Germinal center (tissue), 1 donor: Measurements from ENCODE around the gene CTSO.
"Not testable (repeated sequence)": the region's sequence is repeated elsewhere in the genome, so short reads cannot be mapped to it uniquely, and the experiment has no call there.

Experiments
- DNase-seq: peaks from one replicate; pipeline ENCODE4 v3.0.0; 2012; ENCODE audit warnings: mixed read lengths, low spot score

The CTSO gene

DNA sequence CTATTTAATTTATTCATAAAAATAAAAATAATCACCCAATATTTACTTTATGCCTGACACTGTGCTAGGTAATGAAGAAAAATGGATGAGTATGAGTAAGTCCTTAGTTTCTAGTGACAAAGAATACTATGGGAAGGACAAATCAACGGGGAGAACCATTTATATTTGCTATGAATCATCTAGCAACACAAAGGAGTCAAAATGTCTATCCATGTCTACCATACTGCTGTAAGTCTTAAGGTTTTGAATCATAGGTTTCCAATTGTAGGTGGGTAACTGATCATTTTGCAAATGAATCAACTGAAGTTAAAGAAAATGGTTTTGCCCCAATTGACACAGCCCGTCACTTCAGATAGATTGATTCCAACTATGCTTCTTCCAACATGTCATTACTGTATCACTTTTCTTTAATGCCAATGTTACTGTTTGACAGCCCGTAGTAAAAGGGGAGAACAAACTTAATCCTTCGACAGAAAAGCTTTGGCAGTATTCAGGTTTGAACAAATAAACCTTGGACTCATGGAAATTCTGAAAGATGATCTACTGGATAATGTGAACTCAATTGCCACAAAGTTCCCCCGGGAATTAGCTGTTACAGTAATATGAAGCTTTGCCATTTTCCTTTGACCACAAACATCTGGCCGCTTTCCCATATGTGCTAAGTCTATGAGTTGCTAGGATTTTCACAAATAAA is 47.0 kb downstream of the CTSO start:
- no peak for DNase-seq

DNA sequence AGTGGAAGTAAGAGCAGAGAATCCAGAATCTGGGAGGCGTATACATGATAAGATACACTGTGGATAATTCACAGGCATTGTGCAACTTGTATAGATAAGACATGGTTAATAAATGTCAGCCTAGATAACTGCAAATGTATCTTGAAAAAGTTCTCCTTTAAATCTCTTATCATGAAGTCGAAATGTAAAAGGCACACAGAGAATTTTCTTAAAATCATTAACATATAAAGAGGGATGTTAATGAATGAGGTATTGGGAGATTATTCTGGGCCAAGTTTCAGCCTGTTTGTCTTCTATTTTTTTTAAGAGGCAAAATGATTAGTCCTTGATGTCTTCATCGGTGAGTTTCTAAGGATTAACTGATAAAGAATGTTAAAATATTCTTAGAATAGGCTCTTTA is 49.3 kb downstream of the CTSO start:
- DNase-seq = no peak

DNA sequence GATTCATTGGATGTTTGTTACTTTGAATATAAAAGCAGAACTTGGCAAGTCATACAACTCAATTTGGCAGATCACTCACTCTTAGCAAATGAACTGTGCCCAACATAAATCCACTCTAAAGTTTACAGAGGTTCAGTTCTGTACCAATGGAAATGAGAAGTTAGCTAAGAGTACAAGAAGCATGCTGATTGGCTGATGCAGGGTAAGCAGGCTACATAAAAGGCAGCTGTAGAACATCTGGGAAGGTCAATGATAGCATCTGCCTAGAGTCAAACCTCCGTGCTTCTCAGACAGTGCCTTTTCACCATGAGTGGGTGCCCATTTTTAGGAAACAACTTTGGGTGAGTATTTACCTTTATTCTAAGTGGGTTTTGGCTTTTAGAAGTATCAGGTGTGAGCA is 50.2 kb downstream of the CTSO start, which contains the start of gene TDO2:
TSS of gene TDO2 (plus strand) at position 244 of the 400 bp plus-strand sequence. CDS start at position 307, 63 bp downstream.
- DNase-seq = no peak

DNA sequence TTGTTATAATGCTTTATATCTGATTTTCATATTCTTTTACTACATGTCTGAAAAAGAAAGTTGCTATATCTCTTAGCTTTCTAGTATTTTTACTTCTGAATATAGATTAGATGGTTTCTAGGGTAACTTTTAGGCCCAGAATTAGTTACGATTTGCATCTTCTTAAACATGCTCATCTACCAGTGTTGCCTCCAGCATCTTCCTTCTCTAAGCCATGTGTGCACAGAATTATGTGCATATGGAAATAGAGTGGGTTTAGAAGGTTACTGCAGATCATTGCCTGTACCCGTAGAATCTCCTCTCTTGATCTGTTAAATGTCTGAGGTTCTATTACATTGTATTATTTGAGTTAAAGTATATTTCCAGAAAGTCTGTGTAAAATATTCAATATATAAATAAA is 52.7 kb downstream of the CTSO start:
- no peak for DNase-seq

DNA sequence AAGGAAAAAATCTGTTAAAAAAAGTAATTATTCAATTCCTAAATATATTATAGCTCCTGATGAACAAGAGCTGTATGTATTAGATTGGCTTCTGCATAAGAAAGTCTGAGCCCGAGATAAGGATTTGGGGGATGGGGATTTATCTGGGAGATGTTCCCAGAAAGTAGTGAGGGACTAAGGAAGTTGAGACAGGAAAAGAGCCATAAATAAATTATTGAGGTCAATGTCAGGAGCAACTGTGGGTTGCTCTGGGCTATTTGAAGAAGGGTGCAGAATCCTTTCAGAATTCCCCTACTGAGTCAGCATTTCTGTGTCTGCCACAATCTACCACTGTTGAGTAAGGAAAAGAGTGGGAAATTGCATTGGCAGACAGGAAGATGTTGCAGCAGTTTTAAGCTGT is 53.3 kb downstream of the CTSO start:
- DNase-seq = no peak

DNA sequence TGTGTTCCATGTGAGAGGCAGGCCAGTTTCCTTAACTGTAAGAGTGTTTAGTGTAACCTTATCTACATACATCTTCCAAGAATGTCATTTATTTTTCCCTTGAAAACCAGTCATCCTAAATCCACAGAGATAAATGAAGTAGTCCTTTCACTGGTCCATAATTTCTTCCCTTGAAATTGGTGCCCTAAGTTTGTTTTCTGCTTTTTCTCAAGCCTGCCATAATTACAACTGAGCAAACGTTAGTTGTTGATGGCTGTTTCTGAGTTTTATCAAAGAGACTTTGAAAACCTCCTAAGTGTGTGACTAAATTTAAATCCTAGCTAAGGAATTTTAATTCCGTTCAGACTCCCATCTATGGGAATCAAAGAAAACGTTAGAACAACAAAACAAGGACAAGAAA is 53.8 kb downstream of the CTSO start:
- DNase-seq = no peak

DNA sequence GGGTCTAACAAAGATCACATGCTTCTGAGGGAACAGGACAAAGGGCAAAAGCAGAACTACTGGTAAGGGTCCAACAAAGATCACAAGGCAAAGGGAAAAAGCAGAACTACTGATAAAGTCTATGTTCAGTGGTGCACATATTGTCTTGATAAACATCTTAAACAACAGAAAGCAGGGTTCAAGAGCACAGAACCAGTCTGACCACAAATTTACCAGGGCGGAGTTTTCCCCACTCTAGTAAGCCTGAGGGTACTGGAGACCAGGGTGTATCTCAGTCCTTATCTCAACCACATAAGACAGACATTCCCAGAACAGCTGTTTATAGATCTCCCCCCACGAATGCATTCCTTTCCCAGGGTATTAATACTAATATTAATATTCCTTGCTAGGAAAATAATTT is 55.3 kb downstream of the CTSO start:
- not testable (repeated sequence) for DNase-seq

DNA sequence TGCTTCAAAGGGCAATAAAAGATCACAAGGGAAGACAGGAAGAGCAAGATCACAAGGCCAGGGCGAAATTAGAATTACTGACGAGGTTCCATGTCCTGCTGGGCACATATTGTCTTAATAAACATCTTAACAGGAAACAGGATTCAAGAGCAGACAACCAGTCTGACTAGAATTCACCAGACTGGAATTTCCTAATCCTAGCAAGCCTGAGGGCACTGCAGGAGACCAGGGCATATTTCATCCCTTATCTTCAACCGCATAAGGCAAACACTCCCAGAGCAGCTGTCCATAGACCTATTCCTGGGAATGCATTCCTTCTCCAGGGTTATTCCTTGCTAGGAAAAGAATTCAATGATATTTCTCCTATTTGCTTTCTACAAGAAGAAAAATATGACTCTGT is 62.6 kb downstream of the CTSO start:
- DNase-seq = no peak

DNA sequence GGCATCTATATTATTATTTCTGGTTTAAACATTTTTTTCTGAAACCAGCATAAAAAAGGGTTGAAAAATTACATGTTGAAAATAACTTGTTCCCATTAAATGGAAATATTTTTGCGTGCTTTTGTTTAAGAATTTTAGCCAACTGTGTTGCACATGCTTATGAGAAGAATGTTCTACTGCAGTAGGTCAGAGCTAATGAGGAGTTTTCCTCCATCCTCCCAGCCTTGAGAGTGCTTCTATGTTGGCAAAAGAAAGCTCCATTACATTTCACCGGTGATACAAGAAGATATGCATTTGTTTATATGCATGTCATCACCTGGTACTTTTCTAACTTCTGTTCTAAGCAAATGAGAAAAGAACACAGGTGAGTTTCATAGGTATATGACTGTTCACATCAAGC is 63.7 kb downstream of the CTSO start:
- no peak for DNase-seq

DNA sequence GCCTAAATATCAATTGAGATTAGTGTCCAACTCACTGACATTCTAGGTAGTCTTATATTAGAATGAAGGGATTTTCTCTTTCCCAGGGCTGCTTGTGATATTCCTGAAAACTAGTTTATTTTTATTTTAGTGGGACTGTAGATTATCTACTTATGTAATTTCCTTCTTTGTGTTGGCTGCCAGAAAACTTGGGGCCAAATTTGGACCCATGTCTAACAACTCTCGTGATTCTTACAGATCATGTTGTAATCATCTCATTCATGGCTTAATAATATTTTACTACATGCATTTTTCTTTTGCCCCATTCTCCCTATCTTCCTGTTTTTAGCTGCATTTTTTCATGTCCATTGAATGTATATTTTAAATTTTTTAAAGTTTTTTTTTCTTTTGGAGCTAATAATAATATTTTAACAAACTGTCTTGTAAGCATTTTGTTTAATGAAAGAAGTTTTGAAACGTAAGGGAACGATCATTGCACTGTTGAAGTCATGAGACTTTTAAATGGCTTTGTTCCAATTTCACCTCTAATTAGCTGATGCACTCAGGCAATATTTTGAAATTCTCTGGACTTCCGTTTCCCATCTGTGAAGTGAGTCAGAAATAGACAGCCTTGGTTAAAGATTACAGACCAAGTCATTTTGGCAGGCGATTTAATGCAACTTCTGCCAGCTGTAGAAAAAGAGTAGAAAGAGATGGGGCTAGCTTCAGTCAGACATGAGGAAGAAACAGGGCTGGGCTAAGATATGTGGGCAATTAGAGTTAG is 64.5 kb downstream of the CTSO start:
- no peak for DNase-seq

DNA sequence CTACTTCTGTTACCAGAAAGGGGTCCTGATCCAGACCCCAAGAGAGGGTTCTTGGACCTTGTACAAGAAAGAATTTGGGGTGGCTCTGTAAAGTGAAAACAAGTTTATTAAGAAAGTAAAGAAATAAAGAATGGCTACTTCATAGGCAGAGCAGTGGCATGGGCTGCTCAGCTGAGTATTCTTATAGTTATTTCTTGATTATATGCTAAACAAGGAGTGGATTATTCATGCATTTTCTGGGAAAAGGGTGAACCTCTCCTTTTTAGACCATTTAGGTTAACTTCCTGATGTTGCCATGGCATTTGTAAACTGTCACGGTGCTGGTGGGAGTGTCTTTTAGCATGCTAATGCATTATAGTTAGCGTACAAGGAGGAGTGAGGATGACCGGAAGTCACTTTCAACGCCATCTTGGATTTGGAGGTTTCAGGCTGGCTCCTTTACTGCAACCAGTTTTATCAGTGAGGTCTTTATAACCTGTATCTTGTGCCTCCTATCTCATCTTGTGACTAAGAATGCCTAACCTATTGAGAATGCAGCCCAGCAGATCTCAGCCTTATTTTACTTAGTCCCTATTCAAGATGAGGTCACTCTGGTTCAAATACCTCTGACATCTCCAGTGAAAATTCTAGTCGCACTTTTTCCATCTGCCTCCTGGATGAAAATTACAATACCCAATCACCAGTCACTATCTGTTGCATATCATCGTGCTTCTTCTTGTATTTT is 65.7 kb downstream of the CTSO start:
- no peak for DNase-seq

DNA sequence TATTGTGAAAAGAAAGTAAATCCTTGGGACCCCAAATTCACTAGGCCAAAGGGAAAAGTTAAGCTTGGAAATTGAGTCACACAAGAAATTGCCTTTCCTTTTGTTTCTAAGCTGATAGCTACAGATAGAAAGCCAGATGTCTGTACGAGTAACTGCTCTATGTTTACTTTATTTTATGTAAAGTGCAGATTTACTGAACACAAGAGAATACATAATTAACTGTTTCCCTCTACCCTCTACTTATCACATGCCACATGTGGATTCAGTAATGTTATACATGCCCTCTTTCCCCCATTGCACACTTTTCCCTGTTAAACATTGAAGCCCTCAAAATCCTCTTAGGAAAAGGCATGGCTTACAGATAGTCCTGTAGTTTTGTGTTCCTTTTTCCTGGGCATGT is 66.6 kb downstream of the CTSO start:
- no peak for DNase-seq

DNA sequence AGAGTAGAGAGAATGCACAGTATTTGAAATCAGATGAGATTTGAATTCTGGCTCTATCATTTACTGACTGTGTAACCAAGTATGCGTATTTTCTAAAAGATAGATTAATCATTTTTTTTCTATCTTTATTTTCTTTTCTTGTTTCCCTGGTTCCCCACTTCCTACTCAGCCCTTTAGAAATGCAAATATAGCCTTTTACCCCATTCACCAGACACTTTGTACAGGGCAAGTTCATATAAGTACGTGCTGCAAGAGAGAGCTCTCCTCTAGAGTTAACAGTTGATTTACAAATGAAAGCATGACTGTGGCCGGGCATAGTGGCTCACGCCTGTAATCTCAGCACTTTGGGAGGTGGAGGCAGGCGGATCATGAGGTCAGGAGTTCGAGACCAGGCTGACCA is 68.0 kb downstream of the CTSO start:
- no peak for DNase-seq

DNA sequence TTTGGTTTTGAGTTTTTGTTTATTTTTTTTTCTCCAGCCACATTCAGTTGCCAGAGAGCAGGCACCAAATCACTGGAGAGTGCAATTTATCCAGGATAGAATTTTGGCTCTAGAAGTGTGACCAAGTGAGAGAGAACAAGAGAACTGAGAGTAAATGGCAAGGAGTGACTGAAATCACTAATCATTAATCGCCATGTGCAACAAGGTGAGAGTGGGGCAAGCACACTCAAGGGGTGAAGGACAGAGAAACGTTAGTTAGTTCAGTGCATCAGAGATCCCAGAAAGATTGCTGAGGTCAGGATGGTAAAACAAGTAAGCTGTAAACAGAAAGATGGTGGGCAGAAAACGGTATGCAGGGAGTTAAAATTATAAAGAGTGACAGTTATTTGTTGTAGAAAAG is 69.8 kb downstream of the CTSO start:
- no peak for DNase-seq

DNA sequence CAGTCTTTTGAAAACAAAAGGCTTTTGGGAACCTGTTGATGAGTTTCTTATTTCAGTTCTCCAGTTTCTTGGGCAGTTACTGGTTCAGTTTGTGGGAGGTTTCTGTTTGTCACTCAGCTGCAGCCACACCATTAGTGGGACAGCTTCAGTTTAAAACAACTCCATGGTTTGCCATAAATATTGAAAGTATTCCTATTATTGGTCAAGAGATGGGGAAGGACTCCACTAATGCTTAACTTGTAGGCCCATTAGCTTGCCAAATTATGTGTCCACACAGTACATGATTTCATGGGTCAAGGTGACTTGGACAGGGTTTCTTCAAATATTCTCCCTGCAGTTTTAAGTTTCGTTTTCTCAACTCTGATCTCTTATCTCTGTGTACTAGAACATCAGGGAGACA is 72.1 kb downstream of the CTSO start:
- DNase-seq = no peak

DNA sequence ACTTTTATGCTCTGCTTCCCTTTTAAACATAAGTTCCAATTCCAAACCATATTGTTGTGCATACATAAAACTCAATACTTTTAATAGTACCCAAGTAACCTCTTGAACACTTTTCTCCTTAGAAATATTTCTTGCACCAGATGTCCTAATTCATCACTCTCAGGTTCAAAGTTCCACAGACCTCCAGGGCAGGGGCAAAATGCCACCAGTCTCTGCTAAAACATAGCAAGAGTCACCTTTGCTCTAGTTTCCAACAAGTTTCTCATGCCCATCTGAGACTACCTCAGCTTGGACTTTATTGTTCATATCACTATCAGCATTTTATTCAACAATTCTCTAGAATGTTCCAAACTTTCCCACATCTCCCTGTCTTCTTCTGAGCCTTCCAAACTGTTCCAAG is 73.9 kb downstream of the CTSO start:
- no peak for DNase-seq

DNA sequence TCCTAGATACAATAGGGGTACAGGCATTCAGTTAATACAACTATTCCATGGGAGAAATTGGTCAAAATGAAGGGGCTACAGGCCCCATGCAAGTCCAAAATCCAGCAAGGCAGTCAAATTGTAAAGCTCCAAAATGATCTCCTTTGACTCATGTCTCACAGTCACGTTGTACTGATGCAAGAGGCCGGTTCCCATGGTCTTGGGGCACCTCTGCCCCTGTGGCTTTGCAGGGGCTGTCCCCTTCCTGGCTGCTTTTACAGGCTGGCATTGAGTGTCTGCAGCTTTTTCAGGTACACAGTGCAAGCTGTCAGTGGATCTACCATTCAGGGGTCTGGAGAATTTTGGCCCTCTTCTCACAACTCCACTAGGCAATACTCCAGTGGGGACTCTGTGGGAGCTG is 75.1 kb downstream of the CTSO start:
- no peak for DNase-seq

DNA sequence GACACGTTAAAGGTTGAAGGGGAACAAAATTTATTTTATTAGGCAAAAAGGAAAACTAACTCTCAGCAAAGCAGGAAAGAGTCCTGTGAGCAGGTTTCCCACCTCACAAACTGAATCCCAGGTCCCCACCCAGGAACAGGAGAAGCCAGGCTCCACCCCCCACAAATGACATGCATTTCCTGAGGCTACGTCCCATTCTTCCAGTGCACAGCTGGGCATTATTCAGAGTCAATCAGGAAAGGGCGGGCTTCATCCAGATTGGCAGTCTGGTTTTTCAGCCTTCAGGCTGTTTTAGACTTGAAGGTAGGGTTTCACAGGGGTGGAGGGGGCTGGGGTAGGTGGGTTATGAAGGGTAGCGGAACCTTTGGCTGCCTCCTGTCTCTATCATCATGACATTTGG is 75.7 kb downstream of the CTSO start:
- DNase-seq = no peak

DNA sequence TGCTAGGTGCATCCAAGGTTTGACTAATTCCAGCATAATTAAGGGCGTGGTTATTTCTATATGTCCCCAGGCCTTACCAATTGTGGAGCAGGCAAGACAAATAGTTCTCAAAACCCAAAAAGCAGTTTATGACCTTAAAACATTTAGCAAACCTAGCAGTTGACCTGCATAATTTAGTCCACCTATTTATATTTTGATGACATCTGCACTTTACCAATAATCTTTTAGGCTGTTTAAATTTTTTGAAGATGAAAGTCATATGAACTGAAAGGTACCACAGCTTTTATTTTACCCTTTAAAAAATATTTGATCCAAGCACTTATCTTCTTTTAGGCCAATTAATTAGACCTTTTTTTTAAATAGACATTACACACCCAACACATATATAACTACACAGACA is 77.8 kb downstream of the CTSO start:
- DNase-seq = no peak
